ENCODE measurements around the gene PCNX2. TPM values are rescaled to one million over a fixed set of nuclear protein-coding genes. Genes with fewer than 3 reads are reported as not detected.
A peak's percentile ranks its signal among the peaks of the same experiment; 100 is the strongest.
"Not testable (repeated sequence)": the region's sequence is repeated elsewhere in the genome, so short reads cannot be mapped to it uniquely, and the experiment has no call there.

The PCNX2 gene
- total and polyA plus RNA-seq, 2 experiments from 2014 or later = 5.0 to 13.7 TPM

DNA sequence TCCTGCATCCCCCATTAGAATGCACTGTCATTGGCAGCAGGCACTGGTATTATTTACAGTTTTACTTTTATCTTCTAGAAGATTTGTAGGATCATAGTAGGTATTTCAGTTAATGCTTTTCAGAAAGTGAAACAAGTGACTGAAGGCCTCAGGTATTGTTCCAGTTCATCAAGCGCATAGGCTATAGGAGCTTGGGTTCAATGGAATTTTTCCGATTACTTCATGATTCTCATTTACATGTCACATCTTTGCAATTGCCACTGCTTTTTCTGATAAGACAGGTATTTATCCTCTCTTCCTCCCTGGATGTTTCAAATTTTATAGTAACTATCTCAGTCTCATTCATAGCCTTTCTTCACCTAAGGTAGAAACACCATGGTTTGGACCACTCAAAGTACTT, 183.8 kb downstream of the PCNX2 start:
- peaks cover 42% of the 10 kb centered on the region for H3K4me1 ChIP-seq (ENCODE audit: insufficient read depth)
- no peak overlapping the region for H3K27ac ChIP-seq
- no peaks in the 10 kb centered on the region for H3K27me3 ChIP-seq (replicated peaks; ENCODE audit: insufficient read depth)
- in situ Hi-C loops (cut with MboI) = no loop called here
- 99 to 100% methylated on average over 2 of the region's 2 CpGs for WGBS, 2 experiments (ENCODE audit: low coverage in 1 of 2, low lambda C conversion rate in 2 of 2, missing lambda C conversion rate in 2 of 2)
- H3K36me3 ChIP-seq (ENCODE audit: low read depth) = no peaks in the 10 kb centered on the region
- H3K79me2 ChIP-seq (ENCODE audit: insufficient read depth) = no peaks in the 10 kb centered on the region
- H3K4me2 ChIP-seq (ENCODE audit: unreplicated experiment) = peak overlapping the region; percentile 36
- no peak for TF ChIP-seq EZH2phosphoT487 (IDR thresholded peaks at IDR 0.05; ENCODE audit: insufficient read depth, low read depth)
- no peak for TF ChIP-seq EZH2 (IDR thresholded peaks at IDR 0.05; ENCODE audit: insufficient read depth, poor library complexity, severe bottlenecking)
- H3F3A ChIP-seq (ENCODE audit: insufficient read depth) = peaks cover 46% of the 10 kb centered on the region
- no peak for DNase-seq
- no peak overlapping the region for H3K4me3 ChIP-seq
- no peak overlapping the region for H2AFZ ChIP-seq
- H3K9ac ChIP-seq = no peak overlapping the region
- no peaks in the 10 kb centered on the region for H4K20me1 ChIP-seq (ENCODE audit: insufficient read depth)
- no peaks in the 10 kb centered on the region for H3K9me2 ChIP-seq (ENCODE audit: insufficient read depth)
- H3K9me3 ChIP-seq (ENCODE audit: low read depth) = no peaks in the 10 kb centered on the region

DNA sequence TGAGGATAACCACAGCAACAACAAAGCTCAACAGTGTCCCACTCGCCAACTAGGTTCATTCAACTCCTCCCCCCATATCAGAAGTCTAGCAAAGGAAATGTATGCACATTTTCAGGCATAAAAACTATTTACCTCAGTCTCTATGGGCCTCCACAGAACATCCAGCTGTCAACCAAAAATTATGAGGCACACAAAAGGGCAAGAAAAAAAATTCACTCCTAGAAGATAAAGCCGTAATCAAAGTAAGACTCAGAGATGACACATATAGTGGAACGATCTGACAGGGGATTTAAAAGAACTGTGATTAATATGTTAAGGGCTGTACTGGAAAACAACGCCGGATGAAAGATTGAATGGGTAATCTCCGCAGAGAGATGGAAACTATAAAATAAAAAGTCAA, 186.4 kb downstream of the PCNX2 start:
- H3K9me3 ChIP-seq (ENCODE audit: low read depth) = no peaks in the 10 kb centered on the region
- no peak overlapping the region for H3K9ac ChIP-seq
- peaks cover 54% of the 10 kb centered on the region for H3K4me1 ChIP-seq (ENCODE audit: insufficient read depth)
- TF ChIP-seq EZH2 (IDR thresholded peaks at IDR 0.05; ENCODE audit: insufficient read depth, poor library complexity, severe bottlenecking) = no peak
- TF ChIP-seq EZH2phosphoT487 (IDR thresholded peaks at IDR 0.05; ENCODE audit: insufficient read depth, low read depth) = no peak
- H3K79me2 ChIP-seq (ENCODE audit: insufficient read depth) = no peaks in the 10 kb centered on the region
- no peaks in the 10 kb centered on the region for H3K27me3 ChIP-seq (replicated peaks; ENCODE audit: insufficient read depth)
- H3K4me3 ChIP-seq = no peak overlapping the region
- no peak overlapping the region for H2AFZ ChIP-seq
- WGBS, 2 experiments (ENCODE audit: low coverage in 1 of 2, low lambda C conversion rate in 2 of 2, missing lambda C conversion rate in 2 of 2) = 83 to 89% methylated on average over 6 of the region's 6 CpGs
- no peak overlapping the region for H3K27ac ChIP-seq
- DNase-seq = no peak
- H4K20me1 ChIP-seq (ENCODE audit: insufficient read depth) = no peaks in the 10 kb centered on the region
- no peak overlapping the region for H3K4me2 ChIP-seq (ENCODE audit: unreplicated experiment)
- no peaks in the 10 kb centered on the region for H3K36me3 ChIP-seq (ENCODE audit: low read depth)
- no peaks in the 10 kb centered on the region for H3K9me2 ChIP-seq (ENCODE audit: insufficient read depth)
- H3F3A ChIP-seq (ENCODE audit: insufficient read depth) = peaks cover 45% of the 10 kb centered on the region
- in situ Hi-C loops (cut with MboI) = no loop called here

GRCh38 chr1:233107716-233108130, 187.8 kb downstream of the PCNX2 start:
- H3K9me2 ChIP-seq (ENCODE audit: insufficient read depth); H2AFZ ChIP-seq; H3K36me3 ChIP-seq (ENCODE audit: low read depth); H3K9me3 ChIP-seq (ENCODE audit: low read depth); H3K27me3 ChIP-seq (replicated peaks; ENCODE audit: insufficient read depth); H4K20me1 ChIP-seq (ENCODE audit: insufficient read depth); H3K79me2 ChIP-seq (ENCODE audit: insufficient read depth); in situ Hi-C loops (cut with MboI): not testable (repeated sequence)
- H3K4me1 ChIP-seq (ENCODE audit: insufficient read depth) = peaks cover 43% of the 10 kb centered on the region
- peak overlapping the region; percentile 2; the same call in 1 of the 2 replicates for H3K4me3 ChIP-seq
- 88 to 93% methylated on average over 6 of the region's 6 CpGs for WGBS, 2 experiments (ENCODE audit: low coverage in 1 of 2, low lambda C conversion rate in 2 of 2, missing lambda C conversion rate in 2 of 2)
- peak overlapping the region; percentile 30 for H3K4me2 ChIP-seq (ENCODE audit: unreplicated experiment)
- H3K9ac ChIP-seq = peak overlapping the region; percentile 3; the same call in 1 of the 2 replicates
- H3F3A ChIP-seq (ENCODE audit: insufficient read depth) = peaks cover 35% of the 10 kb centered on the region
- peak overlapping the region; percentile 9; the same call in 1 of the 2 replicates for H3K27ac ChIP-seq
- peak; percentile 60 for DNase-seq

GRCh38 chr1:233107130-233107660, 188.3 kb downstream of the PCNX2 start:
- H3K36me3 ChIP-seq (ENCODE audit: low read depth) = no peaks in the 10 kb centered on the region
- H3K9ac ChIP-seq = peak overlapping the region; percentile 3
- H3K27me3 ChIP-seq (replicated peaks; ENCODE audit: insufficient read depth) = no peaks in the 10 kb centered on the region
- in situ Hi-C loops (cut with MboI) = no loop called here
- peak overlapping the region; percentile 9; the same call in 1 of the 2 replicates for H3K27ac ChIP-seq
- H3K79me2 ChIP-seq (ENCODE audit: insufficient read depth) = no peaks in the 10 kb centered on the region
- DNase-seq = peak; percentile 20
- H3F3A ChIP-seq (ENCODE audit: insufficient read depth) = peaks cover 30% of the 10 kb centered on the region
- no peaks in the 10 kb centered on the region for H3K9me2 ChIP-seq (ENCODE audit: insufficient read depth)
- peak overlapping the region; percentile 2; the same call in 1 of the 2 replicates for H3K4me3 ChIP-seq
- H3K4me2 ChIP-seq (ENCODE audit: unreplicated experiment) = peak overlapping the region; percentile 30
- peaks cover 39% of the 10 kb centered on the region for H3K4me1 ChIP-seq (ENCODE audit: insufficient read depth)
- no peak overlapping the region for H2AFZ ChIP-seq
- no peaks in the 10 kb centered on the region for H4K20me1 ChIP-seq (ENCODE audit: insufficient read depth)
- WGBS, 2 experiments (ENCODE audit: low coverage in 1 of 2, low lambda C conversion rate in 2 of 2, missing lambda C conversion rate in 2 of 2) = 93 to 100% methylated on average over 1 of the region's 1 CpG
- TF ChIP-seq EZH2 (IDR thresholded peaks at IDR 0.05; ENCODE audit: insufficient read depth, poor library complexity, severe bottlenecking) (no peak), EZH2phosphoT487 (IDR thresholded peaks at IDR 0.05; ENCODE audit: insufficient read depth, low read depth) (no peak)
- no peaks in the 10 kb centered on the region for H3K9me3 ChIP-seq (ENCODE audit: low read depth)

GRCh38 chr1:233105225-233105624, 190.3 kb downstream of the PCNX2 start:
- TF ChIP-seq EZH2 (IDR thresholded peaks at IDR 0.05; ENCODE audit: insufficient read depth, poor library complexity, severe bottlenecking) = no peak
- no peak for TF ChIP-seq EZH2phosphoT487 (IDR thresholded peaks at IDR 0.05; ENCODE audit: insufficient read depth, low read depth)
- no peaks in the 10 kb centered on the region for H3K9me3 ChIP-seq (ENCODE audit: low read depth)
- H2AFZ ChIP-seq = no peak overlapping the region
- peaks cover 16% of the 10 kb centered on the region; the same call in 1 of the 2 replicates for H3F3A ChIP-seq (ENCODE audit: insufficient read depth)
- H3K36me3 ChIP-seq (ENCODE audit: low read depth) = no peaks in the 10 kb centered on the region
- H3K79me2 ChIP-seq (ENCODE audit: insufficient read depth) = no peaks in the 10 kb centered on the region
- no peaks in the 10 kb centered on the region for H4K20me1 ChIP-seq (ENCODE audit: insufficient read depth)
- H3K9me2 ChIP-seq (ENCODE audit: insufficient read depth) = no peaks in the 10 kb centered on the region
- no peak overlapping the region for H3K4me3 ChIP-seq
- in situ Hi-C loops (cut with MboI) = no loop called here
- no peaks in the 10 kb centered on the region for H3K27me3 ChIP-seq (replicated peaks; ENCODE audit: insufficient read depth)
- peaks cover 32% of the 10 kb centered on the region for H3K4me1 ChIP-seq (ENCODE audit: insufficient read depth)
- 0 to 3% methylated on average over 1 of the region's 1 CpG for WGBS, 2 experiments (ENCODE audit: low coverage in 1 of 2, low lambda C conversion rate in 2 of 2, missing lambda C conversion rate in 2 of 2)
- peak; percentile 76 for DNase-seq
- no peak overlapping the region for H3K27ac ChIP-seq
- peak overlapping the region; percentile 42 for H3K4me2 ChIP-seq (ENCODE audit: unreplicated experiment)
- H3K9ac ChIP-seq = no peak overlapping the region

All from GM23248 (cell line).